Measurements from ENCODE around the gene WWOX.

GRCh38 chr16:78309763-78310162 lies 210.3 kb downstream of the WWOX start:
- TF ChIP-seq, protein P1, sequence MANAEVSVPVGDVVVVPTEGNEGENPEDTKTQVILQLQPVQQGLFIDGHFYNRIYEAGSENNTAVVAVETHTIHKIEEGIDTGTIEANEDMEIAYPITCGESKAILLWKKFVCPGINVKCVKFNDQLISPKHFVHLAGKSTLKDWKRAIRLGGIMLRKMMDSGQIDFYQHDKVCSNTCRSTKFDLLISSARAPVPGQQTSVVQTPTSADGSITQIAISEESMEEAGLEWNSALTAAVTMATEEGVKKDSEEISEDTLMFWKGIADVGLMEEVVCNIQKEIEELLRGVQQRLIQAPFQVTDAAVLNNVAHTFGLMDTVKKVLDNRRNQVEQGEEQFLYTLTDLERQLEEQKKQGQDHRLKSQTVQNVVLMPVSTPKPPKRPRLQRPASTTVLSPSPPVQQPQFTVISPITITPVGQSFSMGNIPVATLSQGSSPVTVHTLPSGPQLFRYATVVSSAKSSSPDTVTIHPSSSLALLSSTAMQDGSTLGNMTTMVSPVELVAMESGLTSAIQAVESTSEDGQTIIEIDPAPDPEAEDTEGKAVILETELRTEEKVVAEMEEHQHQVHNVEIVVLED (CRISPR knock-in tag; IDR thresholded peaks at IDR 0.05; ENCODE audit: borderline replicate concordance): no peak
- no peak for TF ChIP-seq NR2F2 (IDR thresholded peaks at IDR 0.05; ENCODE audit: borderline replicate concordance, low read depth)
- no peak for TF ChIP-seq U2AF2 (IDR thresholded peaks at IDR 0.05; ENCODE audit: low read depth, low read length)
- TF ChIP-seq ZNF766 (CRISPR knock-in tag; IDR thresholded peaks at IDR 0.05; ENCODE audit: borderline replicate concordance): no peak
- TF ChIP-seq ZNF121 (CRISPR knock-in tag; IDR thresholded peaks at IDR 0.05): no peak
- TF ChIP-seq ELF4 (CRISPR knock-in tag; IDR thresholded peaks at IDR 0.05; ENCODE audit: borderline replicate concordance): no peak
- TF ChIP-seq RFX1 (IDR thresholded peaks at IDR 0.05): no peak
- TF ChIP-seq, protein P2, sequence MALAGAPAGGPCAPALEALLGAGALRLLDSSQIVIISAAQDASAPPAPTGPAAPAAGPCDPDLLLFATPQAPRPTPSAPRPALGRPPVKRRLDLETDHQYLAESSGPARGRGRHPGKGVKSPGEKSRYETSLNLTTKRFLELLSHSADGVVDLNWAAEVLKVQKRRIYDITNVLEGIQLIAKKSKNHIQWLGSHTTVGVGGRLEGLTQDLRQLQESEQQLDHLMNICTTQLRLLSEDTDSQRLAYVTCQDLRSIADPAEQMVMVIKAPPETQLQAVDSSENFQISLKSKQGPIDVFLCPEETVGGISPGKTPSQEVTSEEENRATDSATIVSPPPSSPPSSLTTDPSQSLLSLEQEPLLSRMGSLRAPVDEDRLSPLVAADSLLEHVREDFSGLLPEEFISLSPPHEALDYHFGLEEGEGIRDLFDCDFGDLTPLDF (CRISPR knock-in tag; IDR thresholded peaks at IDR 0.05): no peak
- TF ChIP-seq ZNF740 (CRISPR knock-in tag; IDR thresholded peaks at IDR 0.05): no peak
- TF ChIP-seq RBAK (CRISPR knock-in tag; IDR thresholded peaks at IDR 0.05): no peak
- TF ChIP-seq ZNF660 (CRISPR knock-in tag; IDR thresholded peaks at IDR 0.05; ENCODE audit: borderline replicate concordance, low read depth): no peak
- no peak for TF ChIP-seq CTCF (CRISPR knock-in tag; IDR thresholded peaks at IDR 0.05)
